GM10248 (cell line): ENCODE data around the gene CDRT4.

Experiments
- CTCF ChIA-PET: fragments of 300-600 bp; sonication (Branson Sonifier 250); formaldehyde crosslinking; extraction: SDS; loops from one replicate; lab custom pipeline; 2021; ENCODE audit warnings: antibody characterized with exemption; lab: Yijun Ruan, JAX
- POLR2A ChIA-PET: fragments of 350-650 bp; sonication (Branson Sonifier 250); formaldehyde crosslinking; extraction: SDS; loops from one replicate; lab custom pipeline; 2020; ENCODE audit warnings: antibody characterized with exemption; lab: Yijun Ruan, JAX
- DNase-seq: peaks from one replicate; pipeline ENCODE4 v3.0.0; 2012; ENCODE audit errors: extremely low spot score
- TF ChIP-seq, protein P1 (sequence below): IDR thresholded peaks from 2 replicates; pipeline ENCODE4 v1.5.1; 2012; ENCODE audit warnings: mild to moderate bottlenecking, low read depth; ENCODE audit errors: extremely low read depth, missing control alignments, control extremely low read depth

Gene CDRT4

DNA sequence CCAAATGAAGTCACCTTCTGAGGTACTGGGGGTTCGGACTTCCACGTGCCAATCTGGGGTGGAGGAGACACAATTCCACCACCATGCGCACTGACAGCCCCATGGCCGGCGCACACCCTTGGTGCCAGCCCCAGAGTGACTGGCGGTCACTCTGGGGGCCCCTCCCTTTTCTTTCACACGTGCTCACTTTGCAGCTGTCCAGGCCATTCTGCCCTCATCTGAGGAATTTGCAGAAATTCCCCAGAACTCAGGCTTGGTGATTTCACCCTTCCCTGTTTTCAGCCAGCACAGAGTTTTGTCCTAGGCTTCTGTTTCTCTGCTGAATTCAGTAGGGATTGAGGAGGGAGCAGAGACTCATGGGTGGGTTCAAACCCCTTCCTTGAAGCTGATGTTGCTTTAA, 54.8 kb downstream of the CDRT4 start:
- ChIA-PET CTCF (no interaction called here), POLR2A (no interaction called here)
- TF ChIP-seq, protein P1, sequence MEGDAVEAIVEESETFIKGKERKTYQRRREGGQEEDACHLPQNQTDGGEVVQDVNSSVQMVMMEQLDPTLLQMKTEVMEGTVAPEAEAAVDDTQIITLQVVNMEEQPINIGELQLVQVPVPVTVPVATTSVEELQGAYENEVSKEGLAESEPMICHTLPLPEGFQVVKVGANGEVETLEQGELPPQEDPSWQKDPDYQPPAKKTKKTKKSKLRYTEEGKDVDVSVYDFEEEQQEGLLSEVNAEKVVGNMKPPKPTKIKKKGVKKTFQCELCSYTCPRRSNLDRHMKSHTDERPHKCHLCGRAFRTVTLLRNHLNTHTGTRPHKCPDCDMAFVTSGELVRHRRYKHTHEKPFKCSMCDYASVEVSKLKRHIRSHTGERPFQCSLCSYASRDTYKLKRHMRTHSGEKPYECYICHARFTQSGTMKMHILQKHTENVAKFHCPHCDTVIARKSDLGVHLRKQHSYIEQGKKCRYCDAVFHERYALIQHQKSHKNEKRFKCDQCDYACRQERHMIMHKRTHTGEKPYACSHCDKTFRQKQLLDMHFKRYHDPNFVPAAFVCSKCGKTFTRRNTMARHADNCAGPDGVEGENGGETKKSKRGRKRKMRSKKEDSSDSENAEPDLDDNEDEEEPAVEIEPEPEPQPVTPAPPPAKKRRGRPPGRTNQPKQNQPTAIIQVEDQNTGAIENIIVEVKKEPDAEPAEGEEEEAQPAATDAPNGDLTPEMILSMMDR: no peak
- DNase-seq: no peak

- POLR2A ChIA-PET: no interaction called here
- TF ChIP-seq, protein P1: no peak
- CTCF ChIA-PET: no interaction called here
- DNase-seq: no peak
These were observed 55.8 kb downstream of the CDRT4 start for GRCh38 chr17:15411384-15412198.

DNA sequence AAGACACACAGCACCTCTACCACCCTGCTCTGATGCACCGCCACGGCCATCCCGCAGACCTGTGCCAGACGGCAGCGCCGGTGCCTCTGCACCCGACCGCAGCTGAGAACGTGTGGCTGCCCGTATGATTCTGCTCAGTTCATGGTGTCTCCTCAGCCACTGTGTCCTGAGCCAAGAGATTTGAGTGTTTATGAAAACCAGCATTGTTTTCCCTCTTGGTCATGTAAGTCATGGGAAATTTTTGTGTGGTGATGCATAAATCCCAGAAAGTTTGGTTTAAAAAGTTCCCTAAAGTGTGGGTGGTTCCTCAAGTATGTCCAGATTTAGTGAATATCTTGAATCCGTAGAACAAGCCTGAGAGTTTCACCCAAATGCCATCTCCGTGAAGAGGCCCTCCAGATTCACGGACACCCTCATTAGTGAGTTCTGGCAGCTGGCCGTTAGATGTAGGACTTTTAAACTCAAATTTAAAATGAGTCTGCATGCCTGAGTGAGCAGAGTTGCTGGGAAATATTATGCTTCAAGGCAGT, 57.6 kb downstream of the CDRT4 start:
- POLR2A ChIA-PET: no interaction called here
- DNase-seq: no peak
- TF ChIP-seq, protein P1: no peak
- CTCF ChIA-PET: no interaction called here

- POLR2A ChIA-PET: no interaction called here
- TF ChIP-seq, protein P1: no peak
- CTCF ChIA-PET: no interaction called here
- no peak for DNase-seq
These were observed 58.6 kb downstream of the CDRT4 start for GRCh38 chr17:15408803-15409202.

GRCh38 chr17:15406081-15406480, 61.3 kb downstream of the CDRT4 start:
- TF ChIP-seq, protein P1: no peak
- POLR2A ChIA-PET: no interaction called here
- DNase-seq: no peak
- CTCF ChIA-PET: no interaction called here

DNA sequence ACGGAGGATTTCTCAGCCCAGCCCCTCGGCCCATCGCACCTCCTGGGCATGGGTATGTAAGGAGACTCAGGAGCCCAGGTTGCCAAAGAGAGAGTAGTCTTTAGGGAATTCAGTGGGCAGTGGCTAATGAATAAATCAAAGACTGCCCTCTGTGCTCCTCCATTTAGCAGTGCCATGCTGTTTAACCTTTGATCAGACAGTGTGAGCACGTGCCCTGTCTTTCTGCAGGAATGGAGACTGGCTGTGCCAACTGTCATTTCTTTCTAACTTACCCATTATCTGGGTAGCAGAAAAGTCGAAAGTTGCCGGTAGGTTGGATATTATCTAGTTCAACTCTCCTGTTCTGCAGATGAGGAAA, 62.4 kb downstream of the CDRT4 start:
- TF ChIP-seq, protein P1: no peak
- CTCF ChIA-PET: no interaction called here

More for the DNA sequence above, 62.4 kb downstream of the CDRT4 start:
- DNase-seq: no peak
- POLR2A ChIA-PET: no interaction called here
